ENCODE measurements around the gene PPT2.

GRCh38 chr6:32109114-32109764 lies 44.7 kb upstream of the PPT2 start, which contains the start of gene TNXB:
- TF ChIP-seq POLR2A (IDR thresholded peaks at IDR 0.05; ENCODE audit: low read depth), result peak; percentile 39
- no peak for TF ChIP-seq CTCF (IDR thresholded peaks at IDR 0.05)
